Erythroblast (primary cell): ENCODE measurements around the gene SLC38A3.

ENCODE experiments used
- GATA1 ChIP-seq: IDR thresholded peaks from 2 replicates; pipeline ENCODE4 v1.6.1; 2011; ENCODE audit warnings: low read depth, mild to moderate bottlenecking, control low read depth, low read length, moderate library complexity
- POLR2A ChIP-seq: IDR thresholded peaks from 2 replicates; pipeline ENCODE4 v1.6.1; 2011; ENCODE audit warnings: mild to moderate bottlenecking, low read length

GRCh38 chr3:50161320-50161719, 43.8 kb upstream of the SLC38A3 start:
- TF ChIP-seq POLR2A (no peak), GATA1 (no peak)
